GM21619 (cell line): ENCODE data around the gene MSH6.
"Not testable (repeated sequence)": the region's sequence is repeated elsewhere in the genome, so short reads cannot be mapped to it uniquely, and the experiment has no call there.

Experiments
- ATAC-seq: cut with Tn5 transposase; IDR thresholded peaks from one replicate; pipeline ENCODE4 v1.9.1; 2021; ENCODE audit not compliant: unreplicated experiment

Gene MSH6

DNA sequence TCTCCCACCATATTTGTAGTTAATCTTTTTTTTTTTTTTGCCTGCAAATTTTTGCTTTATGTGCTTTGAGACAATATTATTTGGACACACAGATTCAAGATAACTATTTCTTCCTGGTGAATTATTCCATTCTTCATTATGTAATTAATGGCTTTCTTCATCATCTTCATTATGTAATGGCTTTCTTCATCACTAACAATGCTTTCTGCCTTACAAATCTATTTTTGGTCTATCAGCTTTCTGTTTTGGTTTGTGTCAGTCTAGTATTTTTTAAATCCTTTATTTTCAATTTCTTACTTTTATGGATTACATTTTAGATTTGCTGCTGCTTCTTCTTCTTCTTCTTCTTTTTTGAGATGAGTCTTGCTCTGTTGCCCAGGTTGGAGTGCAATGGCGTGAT, 60.5 kb downstream of the MSH6 start:
- ATAC-seq: no peak

DNA sequence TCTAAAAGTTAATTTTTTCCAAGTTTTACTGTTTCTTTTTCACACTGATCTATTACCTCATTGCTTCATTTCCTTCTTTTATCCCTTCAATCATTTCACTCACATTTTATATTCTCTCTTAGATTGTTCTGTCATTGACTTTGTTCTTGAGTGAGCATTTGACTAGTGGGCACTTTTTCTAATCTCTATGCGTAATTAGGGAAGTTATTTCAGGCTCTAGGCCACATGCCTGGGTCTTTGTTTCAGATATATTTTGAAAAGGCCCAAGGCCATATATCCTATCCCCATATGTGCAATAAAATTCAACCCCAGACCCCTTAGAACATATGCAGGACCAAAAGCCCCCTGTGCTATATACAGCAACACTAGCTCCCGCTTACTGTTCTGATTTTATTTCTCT, 61.2 kb downstream of the MSH6 start:
- no peak for ATAC-seq

DNA sequence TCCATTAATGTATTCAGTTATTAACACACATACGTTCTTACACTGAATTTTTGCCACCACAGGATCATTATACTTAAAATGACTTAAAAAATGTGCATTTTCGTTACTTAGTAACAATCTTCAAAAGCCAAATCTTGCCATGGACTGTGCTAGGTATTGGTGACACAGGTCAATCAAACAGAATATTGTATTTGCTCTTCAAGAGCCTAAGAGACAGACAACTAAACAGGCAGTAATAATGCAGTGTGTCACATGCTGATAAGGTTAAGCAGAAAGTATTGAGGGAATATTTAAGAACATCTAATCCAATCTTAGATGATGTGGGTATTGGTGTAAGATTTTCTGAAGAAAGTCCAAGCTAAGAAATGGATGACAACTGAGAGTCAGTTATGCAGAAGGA, 66.4 kb downstream of the MSH6 start:
- ATAC-seq: no peak

DNA sequence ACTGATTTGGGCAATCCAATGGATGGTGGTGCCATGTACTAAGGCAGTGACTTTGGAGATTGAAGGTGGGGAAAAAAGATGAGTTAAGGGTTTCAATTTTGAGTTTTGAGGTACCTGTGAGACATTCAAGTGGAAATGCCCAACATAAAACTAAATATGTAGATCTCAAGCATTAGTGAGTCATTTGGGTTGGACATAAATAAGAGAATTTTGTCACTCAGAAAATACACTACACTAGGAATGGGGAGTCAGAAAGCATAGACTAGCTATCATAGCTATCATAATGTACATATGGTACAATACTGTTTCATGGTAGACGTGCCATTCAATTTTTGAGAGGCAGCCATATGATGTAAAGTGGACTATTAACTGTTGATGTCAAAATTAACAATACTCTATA, 67.3 kb downstream of the MSH6 start:
- ATAC-seq: no peak

DNA sequence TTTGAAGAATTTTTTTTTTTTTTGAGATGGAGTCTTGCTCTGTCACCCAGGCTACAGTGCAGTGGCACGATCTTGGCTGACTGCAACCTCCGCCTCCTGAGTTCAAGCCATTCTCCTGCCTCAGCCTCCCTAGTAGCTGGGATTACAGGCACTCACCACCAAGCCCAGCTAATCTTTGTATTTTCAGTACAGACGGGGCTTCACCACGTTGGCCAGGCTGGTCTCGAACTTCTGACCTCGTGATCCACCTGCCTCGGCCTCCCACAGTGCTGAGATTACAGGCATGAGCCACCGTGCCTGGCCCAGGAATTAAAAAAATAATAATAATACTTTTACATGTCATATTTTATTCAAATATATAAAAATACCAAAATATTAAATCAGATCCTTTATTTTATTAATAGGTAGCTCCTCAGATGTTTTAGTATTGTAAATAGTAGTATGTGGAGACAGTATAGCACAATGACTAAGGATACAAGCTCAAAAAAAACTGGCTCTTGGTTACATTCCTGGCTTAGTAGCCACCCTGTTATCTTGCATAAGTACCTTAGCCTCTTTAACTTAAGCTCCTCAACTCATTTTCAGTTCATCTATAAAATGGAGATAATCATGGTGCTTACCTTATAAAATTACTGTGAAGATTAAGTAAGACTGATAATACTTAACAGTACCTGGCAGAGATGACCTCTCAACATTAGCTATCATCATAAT, 70.3 kb downstream of the MSH6 start:
- ATAC-seq: not testable (repeated sequence)
